ENCODE results near the gene RPS6KB2.

- TF ChIP-seq POLR2AphosphoS5 (IDR thresholded peaks at IDR 0.05; ENCODE audit: low read depth) (peak; percentile 93), CREB1 (CRISPR knock-in tag; IDR thresholded peaks at IDR 0.05; ENCODE audit: low read depth) (no peak), REST (IDR thresholded peaks at IDR 0.05; ENCODE audit: unreplicated experiment) (no peak)
Observed at GRCh38 chr11:67464411-67465188, 36.3 kb downstream of the RPS6KB2 start.
